ENCODE data around the gene MYO18A. TPM values are rescaled to one million over a fixed set of nuclear protein-coding genes. Genes with fewer than 3 reads are reported as not detected.

MYO18A gene
- total RNA-seq, 2 donors from 2014 or later, result 34.6 to 80.5 TPM

- H3K4me3 ChIP-seq, result no peak overlapping the region
- WGBS, result 46% methylated on average over 8 of the region's 8 CpGs
- H3K36me3 ChIP-seq, result peaks cover 7 to 9% of the 10 kb centered on the region in 2 donors
- no peaks in the 10 kb centered on the region for H3K4me1 ChIP-seq (replicated peaks)
- H3K27me3 ChIP-seq (replicated peaks; ENCODE audit: insufficient read depth), result no peaks in the 10 kb centered on the region
- intact Hi-C loops (cut with DNase I), result no loop called here
- TF ChIP-seq POLR2AphosphoS5 (IDR thresholded peaks at IDR 0.05) (no peak), POLR2A (IDR thresholded peaks at IDR 0.05) (no peak)
- TF ChIP-seq, protein P1, sequence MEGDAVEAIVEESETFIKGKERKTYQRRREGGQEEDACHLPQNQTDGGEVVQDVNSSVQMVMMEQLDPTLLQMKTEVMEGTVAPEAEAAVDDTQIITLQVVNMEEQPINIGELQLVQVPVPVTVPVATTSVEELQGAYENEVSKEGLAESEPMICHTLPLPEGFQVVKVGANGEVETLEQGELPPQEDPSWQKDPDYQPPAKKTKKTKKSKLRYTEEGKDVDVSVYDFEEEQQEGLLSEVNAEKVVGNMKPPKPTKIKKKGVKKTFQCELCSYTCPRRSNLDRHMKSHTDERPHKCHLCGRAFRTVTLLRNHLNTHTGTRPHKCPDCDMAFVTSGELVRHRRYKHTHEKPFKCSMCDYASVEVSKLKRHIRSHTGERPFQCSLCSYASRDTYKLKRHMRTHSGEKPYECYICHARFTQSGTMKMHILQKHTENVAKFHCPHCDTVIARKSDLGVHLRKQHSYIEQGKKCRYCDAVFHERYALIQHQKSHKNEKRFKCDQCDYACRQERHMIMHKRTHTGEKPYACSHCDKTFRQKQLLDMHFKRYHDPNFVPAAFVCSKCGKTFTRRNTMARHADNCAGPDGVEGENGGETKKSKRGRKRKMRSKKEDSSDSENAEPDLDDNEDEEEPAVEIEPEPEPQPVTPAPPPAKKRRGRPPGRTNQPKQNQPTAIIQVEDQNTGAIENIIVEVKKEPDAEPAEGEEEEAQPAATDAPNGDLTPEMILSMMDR (IDR thresholded peaks at IDR 0.05), result no peak
- H3K9me3 ChIP-seq, result no peaks in the 10 kb centered on the region
- no peak overlapping the region for H3K27ac ChIP-seq
- no peak for DNase-seq (ENCODE audit: low spot score)
Measured at GRCh38 chr17:29100296-29100695, 79.9 kb downstream of the MYO18A start.

GRCh38 chr17:29099527-29099926 is 80.7 kb downstream of the MYO18A start:
- no peak for DNase-seq (ENCODE audit: low spot score)
- H3K4me3 ChIP-seq, result no peak overlapping the region
- H3K4me1 ChIP-seq (replicated peaks), result no peaks in the 10 kb centered on the region
- peaks cover 7 to 11% of the 10 kb centered on the region in 2 donors for H3K36me3 ChIP-seq
- intact Hi-C loops (cut with DNase I), result no loop called here
- no peaks in the 10 kb centered on the region for H3K9me3 ChIP-seq
- no peaks in the 10 kb centered on the region for H3K27me3 ChIP-seq (replicated peaks; ENCODE audit: insufficient read depth)
- H3K27ac ChIP-seq, result no peak overlapping the region
- TF ChIP-seq POLR2A (IDR thresholded peaks at IDR 0.05) (no peak), POLR2AphosphoS5 (IDR thresholded peaks at IDR 0.05) (no peak)
- TF ChIP-seq, protein P1 (IDR thresholded peaks at IDR 0.05), result no peak
- 42% methylated on average over 5 of the region's 5 CpGs for WGBS

DNA sequence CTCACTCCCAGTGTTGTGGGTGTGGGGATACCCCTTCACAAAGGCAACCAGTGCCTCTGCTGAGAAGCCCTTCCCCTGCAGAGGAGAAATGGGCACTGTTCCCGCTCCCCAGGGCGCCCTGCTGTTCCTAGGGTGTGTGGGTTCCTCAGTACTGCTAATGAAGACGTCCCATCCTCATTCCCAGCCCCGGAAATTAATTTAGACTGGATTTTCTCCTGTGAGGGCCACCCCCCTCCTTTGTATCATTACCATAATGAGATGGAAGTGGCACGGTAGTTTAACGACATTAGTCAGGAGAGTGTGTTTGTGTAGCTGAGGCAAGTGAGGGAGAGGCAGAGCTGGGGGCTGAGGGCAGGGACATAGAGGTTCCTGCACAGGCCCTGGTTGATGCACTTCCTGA is 84.1 kb downstream of the MYO18A start:
- intact Hi-C loops (cut with DNase I), result no loop called here
- Histone ChIP-seq H3K9me3 (no peaks in the 10 kb centered on the region), H3K4me3 (no peak overlapping the region), H3K27ac (no peak overlapping the region), H3K4me1 (replicated peaks) (no peaks in the 10 kb centered on the region), H3K36me3 (peaks cover 7 to 17% of the 10 kb centered on the region in 2 donors), H3K27me3 (replicated peaks; ENCODE audit: insufficient read depth) (no peaks in the 10 kb centered on the region)
- 71% methylated on average over 6 of the region's 6 CpGs for WGBS
- no peak for TF ChIP-seq POLR2AphosphoS5 (IDR thresholded peaks at IDR 0.05)
- TF ChIP-seq, protein P1 (IDR thresholded peaks at IDR 0.05), result no peak
- no peak for TF ChIP-seq POLR2A (IDR thresholded peaks at IDR 0.05)
- DNase-seq (ENCODE audit: low spot score), result no peak

DNA sequence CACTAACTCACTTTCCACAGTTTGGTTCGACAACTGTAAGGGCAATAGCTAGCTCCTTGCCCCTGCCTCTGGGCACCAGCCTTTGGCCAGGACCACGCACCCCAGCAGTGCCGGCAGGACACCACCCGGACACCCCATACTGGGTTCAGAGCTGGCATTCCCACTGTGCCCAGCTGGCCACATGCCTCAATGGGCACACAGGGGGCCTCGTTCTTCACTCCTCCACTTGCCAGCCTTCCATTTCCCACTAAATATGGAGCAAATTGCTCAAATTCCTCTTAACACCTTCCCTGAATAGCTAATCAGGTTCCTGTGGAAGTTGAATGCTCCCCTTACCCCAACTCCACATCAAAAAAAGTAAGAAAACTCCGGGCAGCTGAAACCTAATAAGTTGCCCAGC is 84.8 kb downstream of the MYO18A start:
- intact Hi-C loops (cut with DNase I), result no loop called here
- Histone ChIP-seq H3K27ac (no peak overlapping the region), H3K27me3 (replicated peaks; ENCODE audit: insufficient read depth) (no peaks in the 10 kb centered on the region), H3K4me3 (no peak overlapping the region), H3K9me3 (no peaks in the 10 kb centered on the region), H3K4me1 (replicated peaks) (no peaks in the 10 kb centered on the region), H3K36me3 (peaks cover 7 to 20% of the 10 kb centered on the region in 2 donors)
- TF ChIP-seq, protein P1 (IDR thresholded peaks at IDR 0.05), result no peak
- no peak for TF ChIP-seq POLR2AphosphoS5 (IDR thresholded peaks at IDR 0.05)
- TF ChIP-seq POLR2A (IDR thresholded peaks at IDR 0.05), result no peak
- no peak for DNase-seq (ENCODE audit: low spot score)
- 87% methylated on average over 6 of the region's 6 CpGs for WGBS

DNA sequence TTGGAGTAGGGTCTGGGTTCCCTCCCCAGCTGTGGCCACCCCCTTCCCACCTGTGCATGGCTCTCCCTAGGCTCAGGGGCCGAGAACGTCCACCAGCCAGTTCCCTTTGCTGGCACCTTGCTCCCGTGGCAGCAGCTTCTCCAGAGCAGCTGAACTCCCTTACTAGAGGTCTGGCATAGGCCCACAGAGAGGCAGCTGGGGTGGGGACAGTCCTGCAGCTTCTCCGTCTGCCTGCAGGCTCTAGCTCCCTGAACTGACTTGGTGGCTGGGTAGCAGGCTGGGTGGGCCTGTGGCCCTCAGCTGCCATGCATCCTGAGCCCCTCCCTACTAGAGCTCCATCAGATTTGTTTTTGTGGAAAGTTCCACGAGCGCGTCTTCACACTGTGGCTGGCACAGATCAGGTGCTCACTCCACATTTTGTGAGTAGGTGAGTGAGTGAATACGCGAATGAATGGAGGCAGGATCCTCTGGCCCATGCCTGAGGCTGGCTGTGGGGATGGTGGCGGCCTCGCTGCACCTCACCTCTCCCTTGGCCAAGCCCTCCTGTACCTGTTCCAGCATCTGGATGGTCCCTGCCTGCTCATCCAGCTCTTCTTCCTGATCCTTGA is 86.0 kb downstream of the MYO18A start:
- Histone ChIP-seq H3K27ac (no peak overlapping the region), H3K4me3 (no peak overlapping the region), H3K4me1 (replicated peaks) (no peaks in the 10 kb centered on the region), H3K9me3 (no peaks in the 10 kb centered on the region), H3K36me3 (peaks cover 7 to 24% of the 10 kb centered on the region in 2 donors), H3K27me3 (replicated peaks; ENCODE audit: insufficient read depth) (no peaks in the 10 kb centered on the region)
- no peak for TF ChIP-seq POLR2AphosphoS5 (IDR thresholded peaks at IDR 0.05)
- TF ChIP-seq, protein P1 (IDR thresholded peaks at IDR 0.05), result no peak
- no peak for DNase-seq (ENCODE audit: low spot score)
- WGBS, result 92% methylated on average over 11 of the region's 11 CpGs
- intact Hi-C loops (cut with DNase I), result no loop called here

Data from prostate gland (tissue), 2 donors.